ENCODE results near the gene CALD1.

DNA sequence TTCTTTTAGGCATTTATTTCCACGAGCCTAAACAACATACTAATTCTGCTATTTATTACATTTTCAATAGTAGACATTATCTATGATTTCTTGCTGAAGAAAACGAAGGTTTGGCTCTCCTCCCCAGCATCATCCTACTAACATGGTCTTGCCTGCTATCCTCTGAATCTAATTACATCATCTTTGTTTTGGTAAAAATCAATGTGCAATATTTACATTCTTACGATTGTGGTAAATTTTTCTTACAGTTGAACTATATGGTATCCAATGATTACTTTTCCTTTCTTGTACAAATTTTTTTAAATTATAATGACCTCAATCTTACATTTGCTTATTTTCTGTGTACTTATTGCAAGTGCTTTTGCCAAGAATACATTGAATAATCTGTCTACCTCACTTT is 7.0 kb upstream of the CALD1 start:
- TF ChIP-seq, protein P1, sequence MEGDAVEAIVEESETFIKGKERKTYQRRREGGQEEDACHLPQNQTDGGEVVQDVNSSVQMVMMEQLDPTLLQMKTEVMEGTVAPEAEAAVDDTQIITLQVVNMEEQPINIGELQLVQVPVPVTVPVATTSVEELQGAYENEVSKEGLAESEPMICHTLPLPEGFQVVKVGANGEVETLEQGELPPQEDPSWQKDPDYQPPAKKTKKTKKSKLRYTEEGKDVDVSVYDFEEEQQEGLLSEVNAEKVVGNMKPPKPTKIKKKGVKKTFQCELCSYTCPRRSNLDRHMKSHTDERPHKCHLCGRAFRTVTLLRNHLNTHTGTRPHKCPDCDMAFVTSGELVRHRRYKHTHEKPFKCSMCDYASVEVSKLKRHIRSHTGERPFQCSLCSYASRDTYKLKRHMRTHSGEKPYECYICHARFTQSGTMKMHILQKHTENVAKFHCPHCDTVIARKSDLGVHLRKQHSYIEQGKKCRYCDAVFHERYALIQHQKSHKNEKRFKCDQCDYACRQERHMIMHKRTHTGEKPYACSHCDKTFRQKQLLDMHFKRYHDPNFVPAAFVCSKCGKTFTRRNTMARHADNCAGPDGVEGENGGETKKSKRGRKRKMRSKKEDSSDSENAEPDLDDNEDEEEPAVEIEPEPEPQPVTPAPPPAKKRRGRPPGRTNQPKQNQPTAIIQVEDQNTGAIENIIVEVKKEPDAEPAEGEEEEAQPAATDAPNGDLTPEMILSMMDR (IDR thresholded peaks at IDR 0.05; ENCODE audit: low read depth, low read length, poor library complexity, severe bottlenecking): no peak
- TF ChIP-seq EZH2phosphoT487 (IDR thresholded peaks at IDR 0.05; ENCODE audit: borderline replicate concordance, low read length): no peak
